Activated naive CD4-positive, alpha-beta T cell treated with anti-CD3 and anti-CD28 coated beads, Interleukin-2, amount 50 U/mL, for 24 hours (primary cell): ENCODE measurements around the gene THSD4.

Source experiments
- H3K27ac Mint-ChIP-seq: one replicate; pipeline ENCODE4 v1.8.0; 2021; ENCODE audit warnings: mild to moderate bottlenecking, mixed read lengths
- H3K27me3 Mint-ChIP-seq: one replicate; pipeline ENCODE4 v1.8.0; 2021; ENCODE audit warnings: mixed read lengths
- H3K36me3 Mint-ChIP-seq: one replicate; pipeline ENCODE4 v1.8.0; 2021; ENCODE audit warnings: mixed read lengths
- H3K4me1 Mint-ChIP-seq: one replicate; pipeline ENCODE4 v1.8.0; 2021; ENCODE audit warnings: mixed read lengths
- H3K4me3 Mint-ChIP-seq: one replicate; pipeline ENCODE4 v1.8.0; 2021; ENCODE audit warnings: mild to moderate bottlenecking, mixed read lengths
- H3K9me3 Mint-ChIP-seq: one replicate; pipeline ENCODE4 v1.8.0; 2021; ENCODE audit warnings: mixed read lengths

The THSD4 gene

GRCh38 chr15:71348597-71348996 is 233.3 kb downstream of the THSD4 start:
- Mint-ChIP-seq H3K9me3 (no peaks in the 10 kb centered on the region), H3K4me3 (no peak overlapping the region), H3K27me3 (no peaks in the 10 kb centered on the region), H3K4me1 (peaks cover 8% of the 10 kb centered on the region), H3K36me3 (no peaks in the 10 kb centered on the region), H3K27ac (no peak overlapping the region)

DNA sequence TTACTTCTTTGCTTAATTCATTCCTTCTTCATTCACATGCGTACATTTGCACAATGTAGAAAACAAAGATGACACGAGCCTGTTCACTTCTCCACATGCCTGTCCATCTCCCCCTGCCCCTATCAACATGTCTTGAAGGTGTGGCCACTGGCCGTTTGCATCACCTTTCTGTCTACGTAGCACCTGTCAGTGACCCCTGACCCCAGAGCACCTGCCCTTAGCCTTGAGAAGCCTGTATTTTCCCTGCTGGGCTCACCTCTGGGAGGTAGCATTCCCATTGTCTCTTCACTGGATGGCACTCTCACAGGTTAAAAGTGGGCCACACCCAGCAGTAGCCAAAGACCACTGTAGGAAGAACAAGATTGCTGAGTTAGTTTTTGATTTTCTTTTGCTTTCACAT is 234.1 kb downstream of the THSD4 start:
- Mint-ChIP-seq H3K4me3 (no peak overlapping the region), H3K4me1 (peaks cover 8% of the 10 kb centered on the region), H3K27ac (no peak overlapping the region), H3K27me3 (no peaks in the 10 kb centered on the region), H3K9me3 (no peaks in the 10 kb centered on the region), H3K36me3 (no peaks in the 10 kb centered on the region)

- H3K9me3 Mint-ChIP-seq = no peaks in the 10 kb centered on the region
- H3K4me1 Mint-ChIP-seq = peaks cover 8% of the 10 kb centered on the region
- no peak overlapping the region for H3K4me3 Mint-ChIP-seq
- no peaks in the 10 kb centered on the region for H3K36me3 Mint-ChIP-seq
- H3K27ac Mint-ChIP-seq = no peak overlapping the region
- H3K27me3 Mint-ChIP-seq = no peaks in the 10 kb centered on the region
These were observed 234.7 kb downstream of the THSD4 start for GRCh38 chr15:71349736-71350526.

- H3K27me3 Mint-ChIP-seq = no peaks in the 10 kb centered on the region
- peaks cover 8% of the 10 kb centered on the region for H3K4me1 Mint-ChIP-seq
- no peak overlapping the region for H3K4me3 Mint-ChIP-seq
- H3K36me3 Mint-ChIP-seq = no peaks in the 10 kb centered on the region
- no peaks in the 10 kb centered on the region for H3K9me3 Mint-ChIP-seq
- H3K27ac Mint-ChIP-seq = no peak overlapping the region
These were observed 235.5 kb downstream of the THSD4 start for GRCh38 chr15:71350622-71351378.

- Mint-ChIP-seq H3K9me3 (no peaks in the 10 kb centered on the region), H3K27me3 (no peaks in the 10 kb centered on the region), H3K27ac (no peak overlapping the region), H3K4me3 (no peak overlapping the region), H3K36me3 (no peaks in the 10 kb centered on the region), H3K4me1 (peaks cover 8% of the 10 kb centered on the region)
These were observed 236.9 kb downstream of the THSD4 start for GRCh38 chr15:71352125-71352524.

DNA sequence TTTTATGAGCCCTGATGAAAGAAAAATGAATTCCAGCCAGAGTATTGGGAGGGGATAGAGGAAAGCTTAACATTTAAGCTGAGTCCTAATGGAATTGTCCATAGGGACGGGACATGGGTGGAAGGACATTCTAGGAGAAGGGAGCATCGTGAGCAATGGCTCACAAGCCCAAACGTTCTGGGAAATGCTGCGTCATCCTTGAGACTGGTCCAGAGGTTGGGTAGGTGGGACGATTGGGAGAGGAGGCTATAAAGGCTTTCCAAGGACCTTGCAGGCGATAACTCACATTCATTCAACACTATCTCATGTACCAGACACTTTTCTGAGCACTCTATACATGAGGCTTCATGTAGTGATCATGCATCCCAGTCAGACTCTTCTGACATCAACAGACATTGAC is 237.5 kb downstream of the THSD4 start:
- Mint-ChIP-seq H3K27me3 (no peaks in the 10 kb centered on the region), H3K36me3 (no peaks in the 10 kb centered on the region), H3K9me3 (no peaks in the 10 kb centered on the region), H3K4me1 (peaks cover 8% of the 10 kb centered on the region), H3K27ac (no peak overlapping the region), H3K4me3 (no peak overlapping the region)

GRCh38 chr15:71353171-71353570 is 237.9 kb downstream of the THSD4 start:
- Mint-ChIP-seq H3K36me3 (no peaks in the 10 kb centered on the region), H3K9me3 (no peaks in the 10 kb centered on the region), H3K4me1 (peaks cover 8% of the 10 kb centered on the region), H3K27me3 (no peaks in the 10 kb centered on the region), H3K4me3 (no peak overlapping the region), H3K27ac (no peak overlapping the region)

- Mint-ChIP-seq H3K36me3 (no peaks in the 10 kb centered on the region), H3K9me3 (no peaks in the 10 kb centered on the region), H3K4me1 (peaks cover 8% of the 10 kb centered on the region), H3K27me3 (no peaks in the 10 kb centered on the region), H3K4me3 (no peak overlapping the region), H3K27ac (no peak overlapping the region)
These were observed 240.0 kb downstream of the THSD4 start for GRCh38 chr15:71355268-71355667.

- peaks cover 4% of the 10 kb centered on the region for H3K9me3 Mint-ChIP-seq
- peaks cover 8% of the 10 kb centered on the region for H3K4me1 Mint-ChIP-seq
- no peaks in the 10 kb centered on the region for H3K27me3 Mint-ChIP-seq
- H3K27ac Mint-ChIP-seq = no peak overlapping the region
- no peak overlapping the region for H3K4me3 Mint-ChIP-seq
- H3K36me3 Mint-ChIP-seq = no peaks in the 10 kb centered on the region
These were observed 242.1 kb downstream of the THSD4 start for GRCh38 chr15:71357321-71357732.

- Mint-ChIP-seq H3K36me3 (no peaks in the 10 kb centered on the region), H3K4me3 (no peak overlapping the region), H3K27me3 (no peaks in the 10 kb centered on the region), H3K27ac (no peak overlapping the region), H3K9me3 (peaks cover 4% of the 10 kb centered on the region), H3K4me1 (peaks cover 2% of the 10 kb centered on the region)
These were observed 242.7 kb downstream of the THSD4 start for GRCh38 chr15:71357967-71358366.

GRCh38 chr15:71359246-71359645 is 244.0 kb downstream of the THSD4 start:
- no peaks in the 10 kb centered on the region for H3K4me1 Mint-ChIP-seq
- H3K4me3 Mint-ChIP-seq = no peak overlapping the region
- H3K27me3 Mint-ChIP-seq = no peaks in the 10 kb centered on the region
- no peak overlapping the region for H3K27ac Mint-ChIP-seq
- peaks cover 4% of the 10 kb centered on the region for H3K9me3 Mint-ChIP-seq
- H3K36me3 Mint-ChIP-seq = no peaks in the 10 kb centered on the region

- H3K4me3 Mint-ChIP-seq = no peak overlapping the region
- no peaks in the 10 kb centered on the region for H3K27me3 Mint-ChIP-seq
- no peak overlapping the region for H3K27ac Mint-ChIP-seq
- H3K4me1 Mint-ChIP-seq = no peaks in the 10 kb centered on the region
- no peaks in the 10 kb centered on the region for H3K36me3 Mint-ChIP-seq
- H3K9me3 Mint-ChIP-seq = peaks cover 4% of the 10 kb centered on the region
These were observed 247.3 kb downstream of the THSD4 start for GRCh38 chr15:71362556-71362955.

- no peaks in the 10 kb centered on the region for H3K4me1 Mint-ChIP-seq
- peaks cover 4% of the 10 kb centered on the region for H3K9me3 Mint-ChIP-seq
- no peak overlapping the region for H3K4me3 Mint-ChIP-seq
- no peaks in the 10 kb centered on the region for H3K36me3 Mint-ChIP-seq
- no peaks in the 10 kb centered on the region for H3K27me3 Mint-ChIP-seq
- H3K27ac Mint-ChIP-seq = no peak overlapping the region
These were observed 248.0 kb downstream of the THSD4 start for GRCh38 chr15:71362987-71363968.

DNA sequence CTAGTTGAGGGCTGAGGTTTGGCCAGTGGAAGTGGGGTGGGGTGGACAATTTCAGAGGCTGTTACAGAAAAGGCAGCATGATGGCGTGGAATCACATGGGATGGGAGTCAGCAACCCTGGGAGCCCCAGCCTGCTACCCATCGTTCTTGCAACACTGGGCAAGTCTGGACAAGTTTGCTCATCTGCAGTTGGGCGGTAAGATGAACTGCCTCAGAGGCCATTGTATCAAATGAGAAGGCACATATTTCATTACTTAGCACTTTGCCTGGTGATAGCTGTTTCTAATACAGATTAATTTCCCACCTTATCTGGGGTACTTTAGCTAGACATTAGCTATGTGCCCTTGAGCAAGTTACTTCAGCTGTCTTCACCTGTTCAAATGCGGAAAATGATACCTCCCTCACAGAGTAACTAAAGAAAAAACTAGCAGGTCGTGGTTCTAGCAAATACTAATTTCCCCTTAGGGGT is 248.9 kb downstream of the THSD4 start:
- Mint-ChIP-seq H3K27me3 (no peaks in the 10 kb centered on the region), H3K9me3 (peaks cover 4% of the 10 kb centered on the region), H3K36me3 (no peaks in the 10 kb centered on the region), H3K4me1 (no peaks in the 10 kb centered on the region), H3K27ac (no peak overlapping the region), H3K4me3 (no peak overlapping the region)

- Mint-ChIP-seq H3K4me1 (peaks cover under 1% of the 10 kb centered on the region), H3K27me3 (no peaks in the 10 kb centered on the region), H3K9me3 (no peaks in the 10 kb centered on the region), H3K4me3 (no peak overlapping the region), H3K27ac (no peak overlapping the region), H3K36me3 (peaks cover 5% of the 10 kb centered on the region)
These were observed 251.3 kb downstream of the THSD4 start for GRCh38 chr15:71366522-71366921.
